SK-N-SH (cell line): ENCODE results near the gene UNCX. TPM values are rescaled to one million over a fixed set of nuclear protein-coding genes. Genes with fewer than 3 reads are reported as not detected.

Experiments used
- CTCF ChIA-PET: fragments of 300-600, 350-600 bp; formaldehyde crosslinking; extraction: SDS; loops from one replicate; lab custom pipeline; 2021; lab: Yijun Ruan, JAX
- POLR2A ChIA-PET: fragments of 350-600 bp; sonication (Branson Sonifier 250); formaldehyde crosslinking; extraction: SDS; loops from one replicate; lab custom pipeline; 2020; ENCODE audit warnings: antibody characterized with exemption, inconsistent platforms; lab: Yijun Ruan, JAX
- DNase-seq: peaks from one replicate; pipeline ENCODE4 v3.0.0; 2012
- H2AFZ ChIP-seq: fragments of 200-600 bp; sonication (generic); 2 replicates; pipeline ENCODE4 v1.8.1; 2016; ENCODE audit warnings: antibody characterized with exemption, mild to moderate bottlenecking, low read depth
- H3F3A ChIP-seq: fragments of 200-600 bp; sonication (generic); replicated peaks from 2 replicates; pipeline ENCODE3; 2016; ENCODE audit warnings: antibody characterized with exemption, mild to moderate bottlenecking; ENCODE audit not compliant: insufficient read depth
- H3K27ac ChIP-seq, 2 experiments: fragments of 200-500 bp in 1 of 2; fragments of 200-600 bp in 1 of 2; sonication (Bioruptor generic) in 1 of 2; sonication (generic), shearing (Covaris generic) in 1 of 2; 2 replicates each; pipeline versions ENCODE4 v1.5.1 to v1.6.1; 2014 to 2016; ENCODE audit warnings: low read depth in 2 of 2, inconsistent platforms in 1 of 2, low read length in 1 of 2, mild to moderate bottlenecking in 1 of 2, mixed read lengths in 1 of 2
- H3K27me3 ChIP-seq: fragments of 200-600 bp; sonication (generic), shearing (Covaris generic); 2 replicates; pipeline ENCODE4 v1.6.1; 2016; ENCODE audit warnings: mixed run types; ENCODE audit not compliant: insufficient read depth
- H3K36me3 ChIP-seq, 2 experiments: fragments of 200-500 bp in 1 of 2; fragments of 200-600 bp in 1 of 2; sonication (Bioruptor generic) in 1 of 2; sonication (generic) in 1 of 2; replicated peaks in 1 of 2; 2 replicates each; pipeline versions ENCODE3 to v1.5.1; 2014 to 2016; ENCODE audit warnings: low read length in 1 of 2, mild to moderate bottlenecking in 1 of 2; ENCODE audit not compliant: insufficient read depth in 2 of 2, control insufficient read depth in 1 of 2
- H3K4me1 ChIP-seq, 2 experiments: fragments of 200-500 bp in 1 of 2; fragments of 200-600 bp in 1 of 2; sonication (Bioruptor generic) in 1 of 2; sonication (generic), shearing (Covaris generic) in 1 of 2; 2 replicates each; pipeline versions ENCODE4 v1.5.1 to v1.6.1; 2014 to 2016; ENCODE audit warnings: low read depth in 1 of 2, low read length in 1 of 2, mixed run types in 1 of 2; ENCODE audit not compliant: insufficient read depth in 2 of 2, control insufficient read depth in 1 of 2
- H3K4me2 ChIP-seq: fragments of 200-600 bp; sonication (generic), shearing (Covaris generic); 2 replicates; pipeline ENCODE4 v1.6.1; 2017; ENCODE audit warnings: mixed run types
- H3K4me3 ChIP-seq, 2 experiments: fragments of 200-500 bp in 1 of 2; fragments of 200-600 bp in 1 of 2; sonication (Bioruptor generic) in 1 of 2; sonication (generic), shearing (Covaris generic) in 1 of 2; 2 replicates each; pipeline versions ENCODE4 v1.5.1 to v1.8.1; 2014 to 2016; ENCODE audit warnings: low read depth in 2 of 2, inconsistent platforms in 1 of 2, low read length in 1 of 2, mild to moderate bottlenecking in 1 of 2, mixed read lengths in 1 of 2, moderate library complexity in 1 of 2
- H3K79me2 ChIP-seq: fragments of 200-600 bp; sonication (generic); 2 replicates; pipeline ENCODE4 v1.8.1; 2017; ENCODE audit warnings: mild to moderate bottlenecking; ENCODE audit not compliant: insufficient read depth
- H3K9ac ChIP-seq: fragments of 200-600 bp; sonication (generic); 2 replicates; pipeline ENCODE4 v1.6.1; 2017; ENCODE audit warnings: mixed run types
- H3K9me2 ChIP-seq: fragments of 200-600 bp; sonication (generic); 2 replicates; pipeline ENCODE4 v1.6.1; 2017; ENCODE audit warnings: mixed run types
- H3K9me3 ChIP-seq: fragments of 200-600 bp; sonication (generic); 2 replicates; pipeline ENCODE4 v1.6.1; 2017; ENCODE audit warnings: mixed run types, mild to moderate bottlenecking, moderate library complexity
- H4K20me1 ChIP-seq: fragments of 200-600 bp; sonication (generic); 2 replicates; pipeline ENCODE4 v1.6.1; 2017; ENCODE audit warnings: mild to moderate bottlenecking, mixed run types; ENCODE audit not compliant: insufficient read depth
- EZH2phosphoT487 ChIP-seq: fragments of 200-600 bp; sonication (generic); IDR thresholded peaks from 2 replicates; pipeline ENCODE4 v1.6.1; 2017; ENCODE audit warnings: low read depth, mixed run types, mild to moderate bottlenecking, antibody characterized with exemption, moderate library complexity, borderline replicate concordance
- MXI1 ChIP-seq: IDR thresholded peaks from 2 replicates; pipeline ENCODE4 v1.6.1; 2012; ENCODE audit warnings: mild to moderate bottlenecking, low read depth, low read length, improper control_type of control experiment
- REST ChIP-seq: IDR thresholded peaks from 2 replicates; pipeline ENCODE4 v1.6.1; 2012; ENCODE audit warnings: mild to moderate bottlenecking, low read depth, low read length, moderate library complexity
- WGBS: methylation state at CpG from one replicate; pipeline ENCODE4 v1.1.6; 2017; ENCODE audit warnings: low lambda C conversion rate; 5-methylcytosine and 5-hydroxymethylcytosine counted together
- polyA plus RNA-seq, 3 experiments: library from polyadenylated mRNA; depleted of rRNA; stranded (reverse); fragments of >200 nt; gene quantifications; 2 replicates each; pipeline ENCODE4 v1.2.3, GENCODE V29; 2012

Gene UNCX
- polyA plus RNA-seq, 1 of the 3 experiments (the other 2 are of a cell fraction), result not detected

- peaks cover 92% of the 10 kb centered on the region for H3K27me3 ChIP-seq
- H3K79me2 ChIP-seq, result no peaks in the 10 kb centered on the region
- H3K4me2 ChIP-seq, result no peak overlapping the region
- no peaks in the 10 kb centered on the region for H3K9me3 ChIP-seq
- no peaks in the 10 kb centered on the region for H3F3A ChIP-seq
- no peak overlapping the region for H3K4me3 ChIP-seq
- no peak overlapping the region for H3K27ac ChIP-seq
- H2AFZ ChIP-seq, result no peak overlapping the region
- H3K4me1 ChIP-seq, result no peaks in the 10 kb centered on the region
- no peaks in the 10 kb centered on the region for H3K36me3 ChIP-seq
- WGBS, result 6% methylated on average over 27 of the region's 27 CpGs
- H3K9me2 ChIP-seq, result no peaks in the 10 kb centered on the region
- ChIA-PET CTCF (interaction anchor here (0.7 to 4.8 kb wide), 14 partner anchors 9 to 195 kb away, joined by 3 to 49 read pairs (median 4); no protein-coding TSS in a partner anchor), POLR2A (no interaction called here)
- no peak overlapping the region for H3K9ac ChIP-seq
- DNase-seq, result no peak
- H4K20me1 ChIP-seq, result peaks cover 67% of the 10 kb centered on the region
- TF ChIP-seq EZH2phosphoT487 (peak; percentile 76; the same call in 1 of the 2 replicates), MXI1 (no peak)
Observed at GRCh38 chr7:1238931-1239802, 6.5 kb downstream of the UNCX start.

- POLR2A ChIA-PET, result no interaction called here
- peaks cover 92% of the 10 kb centered on the region for H3K27me3 ChIP-seq
Observed at GRCh38 chr7:1239803-1240516, 7.3 kb downstream of the UNCX start.

More at GRCh38 chr7:1239803-1240516, 7.3 kb downstream of the UNCX start:
- Histone ChIP-seq H3K9ac (no peak overlapping the region), H3F3A (no peaks in the 10 kb centered on the region), H3K27ac (no peak overlapping the region), H3K4me1 (no peaks in the 10 kb centered on the region), H3K9me2 (no peaks in the 10 kb centered on the region), H3K4me2 (no peak overlapping the region), H3K4me3 (no peak overlapping the region), H3K36me3 (no peaks in the 10 kb centered on the region), H4K20me1 (peaks cover 63% of the 10 kb centered on the region), H3K79me2 (no peaks in the 10 kb centered on the region), H2AFZ (no peak overlapping the region), H3K9me3 (no peaks in the 10 kb centered on the region)
- TF ChIP-seq REST (no peak), EZH2phosphoT487 (peak; percentile 38; the same call in 1 of the 2 replicates)
- DNase-seq, result no peak
- CTCF ChIA-PET, result interaction anchor here (0.6 to 4.8 kb wide), 13 partner anchors 10 to 194 kb away, joined by 3 to 49 read pairs (median 3); no protein-coding TSS in a partner anchor
- 14% methylated on average over 24 of the region's 29 CpGs for WGBS
